Measurements from ENCODE around the gene PLIN5.

The PLIN5 gene

DNA sequence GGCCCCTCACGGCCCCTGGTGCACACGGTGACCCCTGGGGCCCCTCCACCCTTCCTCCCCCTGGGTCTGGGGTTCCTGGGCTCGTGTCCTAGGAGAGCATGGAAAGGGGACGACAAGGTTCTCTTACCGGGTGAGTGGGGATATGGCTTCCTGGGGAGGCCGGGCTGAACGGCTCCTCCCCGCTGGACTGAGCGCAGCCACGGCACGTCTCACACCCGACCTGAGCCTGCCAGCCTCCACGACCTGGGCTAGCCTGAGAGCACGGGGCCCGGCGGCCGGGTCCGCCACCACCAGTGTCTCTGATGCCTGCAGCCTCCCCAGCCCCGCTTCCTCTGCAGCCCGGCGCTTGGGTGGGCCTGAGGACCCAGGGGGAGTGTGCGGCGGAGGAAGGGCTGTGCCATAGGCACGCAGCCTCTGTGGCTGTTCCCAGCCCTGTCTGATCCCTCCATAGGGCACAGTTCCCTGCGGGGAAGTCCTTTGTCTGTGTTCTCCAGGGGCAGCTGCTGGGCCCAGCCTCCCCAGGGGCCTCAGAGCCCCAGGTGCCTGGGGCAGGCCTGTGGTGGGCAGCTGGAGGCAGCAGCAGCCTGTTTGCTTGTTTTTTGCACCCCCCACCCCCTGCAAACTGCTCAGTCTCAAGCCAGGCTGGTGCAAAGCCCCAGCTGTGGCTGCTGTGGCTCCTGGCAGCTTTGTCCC, 31.7 kb downstream of the PLIN5 start:
- DNase-seq (ENCODE audit: extremely low read depth, low read depth) = no peak
- TF ChIP-seq, protein P1, sequence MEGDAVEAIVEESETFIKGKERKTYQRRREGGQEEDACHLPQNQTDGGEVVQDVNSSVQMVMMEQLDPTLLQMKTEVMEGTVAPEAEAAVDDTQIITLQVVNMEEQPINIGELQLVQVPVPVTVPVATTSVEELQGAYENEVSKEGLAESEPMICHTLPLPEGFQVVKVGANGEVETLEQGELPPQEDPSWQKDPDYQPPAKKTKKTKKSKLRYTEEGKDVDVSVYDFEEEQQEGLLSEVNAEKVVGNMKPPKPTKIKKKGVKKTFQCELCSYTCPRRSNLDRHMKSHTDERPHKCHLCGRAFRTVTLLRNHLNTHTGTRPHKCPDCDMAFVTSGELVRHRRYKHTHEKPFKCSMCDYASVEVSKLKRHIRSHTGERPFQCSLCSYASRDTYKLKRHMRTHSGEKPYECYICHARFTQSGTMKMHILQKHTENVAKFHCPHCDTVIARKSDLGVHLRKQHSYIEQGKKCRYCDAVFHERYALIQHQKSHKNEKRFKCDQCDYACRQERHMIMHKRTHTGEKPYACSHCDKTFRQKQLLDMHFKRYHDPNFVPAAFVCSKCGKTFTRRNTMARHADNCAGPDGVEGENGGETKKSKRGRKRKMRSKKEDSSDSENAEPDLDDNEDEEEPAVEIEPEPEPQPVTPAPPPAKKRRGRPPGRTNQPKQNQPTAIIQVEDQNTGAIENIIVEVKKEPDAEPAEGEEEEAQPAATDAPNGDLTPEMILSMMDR (IDR thresholded peaks at IDR 0.05; ENCODE audit: low read depth, low read length) = no peak

DNA sequence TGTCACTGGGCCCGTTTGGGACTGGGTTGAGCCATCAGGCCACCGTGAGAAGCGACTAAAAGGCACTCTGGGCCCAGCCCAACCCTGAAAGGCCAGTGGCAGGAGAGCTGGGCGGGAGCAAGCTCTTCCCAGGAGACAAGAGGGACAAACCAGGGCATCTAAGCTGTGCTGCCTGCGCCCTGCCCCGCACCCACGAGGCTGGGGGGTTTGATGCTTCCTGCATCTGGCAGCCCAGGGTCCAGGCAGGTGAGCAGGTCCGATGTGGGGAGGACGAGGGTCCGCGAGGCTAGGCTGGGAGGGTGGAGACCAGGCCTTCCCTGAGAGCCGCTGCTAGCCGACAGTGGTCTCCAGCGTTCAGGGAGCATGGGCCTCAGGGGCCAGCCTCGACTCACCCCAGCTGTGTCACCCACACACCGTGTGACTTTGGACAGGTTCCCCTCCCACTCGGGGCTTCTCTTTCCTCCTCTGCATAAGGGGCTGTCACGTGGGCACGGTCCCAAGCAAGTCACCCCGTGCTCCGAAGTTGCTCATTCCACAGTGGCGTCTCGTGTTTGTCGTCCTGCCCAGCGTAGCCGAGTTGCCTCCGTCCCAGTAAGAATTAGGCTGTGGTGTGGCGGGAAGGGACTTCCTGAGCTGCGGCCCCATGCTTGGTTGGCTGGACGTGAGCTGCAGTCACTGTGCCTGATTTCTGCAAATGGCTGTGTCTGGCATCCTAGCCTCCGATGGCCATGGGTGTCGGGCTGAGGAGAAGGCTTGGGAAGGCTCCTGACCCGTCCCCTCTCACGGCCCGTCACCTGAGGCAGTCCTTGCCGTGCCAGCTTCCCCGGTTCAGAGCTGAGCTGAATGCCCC, 32.5 kb downstream of the PLIN5 start:
- no peak for DNase-seq (ENCODE audit: extremely low read depth, low read depth)
- TF ChIP-seq, protein P1 (IDR thresholded peaks at IDR 0.05; ENCODE audit: low read depth, low read length) = no peak

DNA sequence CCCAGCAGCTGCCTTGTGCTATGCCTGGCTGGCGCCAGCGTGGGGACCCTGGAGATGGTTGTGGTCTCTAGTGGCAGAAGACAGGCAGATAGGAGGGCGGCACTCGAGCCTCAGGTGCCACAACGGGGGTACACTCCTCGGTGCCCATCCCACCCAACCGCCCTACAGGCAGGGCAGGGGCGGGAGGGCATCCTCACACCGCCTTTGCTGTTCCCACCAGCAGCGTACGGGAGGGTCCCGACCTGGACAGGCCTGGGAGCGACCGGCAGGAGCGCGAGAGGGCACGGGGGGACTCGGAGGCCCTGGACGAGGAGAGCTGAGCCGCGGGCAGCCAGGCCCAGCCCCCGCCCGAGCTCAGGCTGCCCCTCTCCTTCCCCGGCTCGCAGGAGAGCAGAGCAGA, 33.3 kb downstream of the PLIN5 start:
- TF ChIP-seq, protein P1 (IDR thresholded peaks at IDR 0.05; ENCODE audit: low read depth, low read length) = no peak

DNA sequence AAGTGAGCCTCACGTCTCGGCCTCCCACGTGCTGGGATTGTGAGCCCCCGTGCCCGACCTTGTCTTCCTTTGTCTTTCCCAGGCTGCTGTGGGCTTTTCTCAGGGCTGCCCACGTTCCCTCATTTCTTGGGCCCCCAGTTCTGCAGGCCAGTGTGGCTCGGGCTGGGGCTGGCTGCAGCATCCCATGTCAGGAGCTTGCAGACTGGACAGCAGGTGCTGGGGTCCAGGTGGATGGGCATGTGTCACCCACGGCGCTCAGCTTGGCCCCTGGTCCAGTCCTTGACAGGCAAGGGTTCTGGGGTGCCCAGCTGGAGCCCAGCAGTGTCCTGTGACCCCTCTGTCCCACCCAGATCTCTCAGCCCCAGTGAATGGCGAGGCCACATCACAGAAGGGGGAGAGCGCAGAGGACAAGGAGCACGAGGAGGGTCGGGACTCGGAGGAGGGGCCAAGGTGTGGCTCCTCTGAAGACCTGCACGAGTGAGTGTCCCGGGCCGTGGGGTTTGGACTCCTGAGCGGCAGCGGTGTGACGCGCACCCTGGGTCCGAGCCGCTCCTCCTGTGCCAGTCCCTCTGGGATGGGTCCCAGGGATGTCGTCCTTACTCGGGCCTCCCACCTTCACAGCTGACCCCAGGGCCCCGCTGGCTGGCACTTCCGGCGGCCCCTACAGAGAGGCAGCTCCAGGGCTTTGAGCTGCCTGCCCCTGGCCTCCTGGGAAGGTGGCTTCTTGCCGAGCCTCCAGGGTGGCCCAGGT, 34.0 kb downstream of the PLIN5 start:
- no peak for DNase-seq (ENCODE audit: extremely low read depth, low read depth)
- TF ChIP-seq, protein P1 (IDR thresholded peaks at IDR 0.05; ENCODE audit: low read depth, low read length) = no peak

More for the DNA sequence above, 33.3 kb downstream of the PLIN5 start:
- DNase-seq (ENCODE audit: extremely low read depth, low read depth) = no peak

DNA sequence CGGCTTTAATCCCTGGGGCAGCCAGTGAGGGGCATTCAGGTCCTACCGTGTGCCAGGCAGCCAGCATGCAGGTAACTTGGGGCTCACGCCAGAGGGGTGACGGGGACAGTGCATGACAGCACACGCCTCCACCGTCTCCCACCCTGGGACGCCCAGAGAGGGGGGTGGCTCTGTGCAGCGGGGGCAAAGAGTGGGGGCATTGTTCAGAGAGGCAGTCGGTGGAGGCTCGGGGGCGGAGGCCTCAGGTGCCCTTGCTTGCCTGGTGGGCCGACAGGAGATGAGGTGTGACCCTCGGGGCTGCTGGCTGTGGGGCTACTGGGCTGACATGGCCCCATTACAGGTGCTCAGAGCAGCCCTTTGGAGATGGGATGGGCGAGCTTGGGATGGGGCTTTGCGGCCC, 35.2 kb downstream of the PLIN5 start:
- TF ChIP-seq, protein P1 (IDR thresholded peaks at IDR 0.05; ENCODE audit: low read depth, low read length) = no peak
- DNase-seq (ENCODE audit: extremely low read depth, low read depth) = no peak

DNA sequence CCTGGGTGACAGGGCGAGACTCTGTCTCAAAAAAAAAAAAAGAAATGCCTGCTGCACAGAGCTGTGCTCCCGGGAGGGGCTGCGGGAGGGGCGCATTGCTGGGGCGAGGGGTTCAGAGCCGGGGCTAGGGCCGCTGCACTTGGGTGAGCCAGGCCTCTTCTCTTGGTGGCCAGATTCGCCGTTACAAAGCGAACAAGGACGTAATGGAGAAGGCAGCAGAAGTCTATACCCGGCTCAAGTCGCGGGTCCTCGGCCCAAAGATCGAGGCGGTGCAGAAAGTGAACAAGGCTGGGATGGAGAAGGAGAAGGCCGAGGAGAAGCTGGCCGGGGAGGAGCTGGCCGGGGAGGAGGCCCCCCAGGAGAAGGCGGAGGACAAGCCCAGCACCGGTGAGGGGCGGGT, 35.7 kb downstream of the PLIN5 start:
- TF ChIP-seq, protein P1 (IDR thresholded peaks at IDR 0.05; ENCODE audit: low read depth, low read length) = no peak
- no peak for DNase-seq (ENCODE audit: extremely low read depth, low read depth)
